Kidney epithelial cell (primary cell): ENCODE results near the gene CACNA1D. TPM values are rescaled to one million over a fixed set of nuclear protein-coding genes. Genes with fewer than 3 reads are reported as not detected.

Experiments
- DNase-seq: peaks from one replicate; pipeline ENCODE4 v3.0.0-alpha.2; 2010; ENCODE audit warnings: low read depth
- H3K27me3 ChIP-seq: 2 replicates; pipeline ENCODE4 v1.6.0; 2011; ENCODE audit warnings: low read length; ENCODE audit not compliant: control insufficient read depth, insufficient read depth
- H3K36me3 ChIP-seq: 2 replicates; pipeline ENCODE4 v1.5.1; 2011; ENCODE audit warnings: low read length; ENCODE audit not compliant: control insufficient read depth, insufficient read depth
- H3K4me3 ChIP-seq: 2 replicates; pipeline ENCODE4 v1.5.1; 2011; ENCODE audit warnings: low read depth, mild to moderate bottlenecking, control low read depth, low read length
- CTCF ChIP-seq: IDR thresholded peaks from 2 replicates; pipeline ENCODE4 v1.5.1; 2011; ENCODE audit warnings: mild to moderate bottlenecking, moderate library complexity, low read length, control low read depth, inconsistent platforms; ENCODE audit not compliant: insufficient read depth, poor library complexity, severe bottlenecking
- total RNA-seq: library from RNA; depleted of rRNA; stranded (reverse); fragments of >200 nt; gene quantifications from 2 replicates; pipeline ENCODE4 v1.2.3, GENCODE V29; 2015

Gene CACNA1D
- total RNA-seq, 1 donor from 2014 or later = 0.21 TPM

- no peak overlapping the region for H3K4me3 ChIP-seq
- no peak for DNase-seq
- peaks cover 2% of the 10 kb centered on the region for H3K27me3 ChIP-seq
- no peak for TF ChIP-seq CTCF
- no peaks in the 10 kb centered on the region for H3K36me3 ChIP-seq
Measured at GRCh38 chr3:53780171-53780570, 285.8 kb downstream of the CACNA1D start.

DNA sequence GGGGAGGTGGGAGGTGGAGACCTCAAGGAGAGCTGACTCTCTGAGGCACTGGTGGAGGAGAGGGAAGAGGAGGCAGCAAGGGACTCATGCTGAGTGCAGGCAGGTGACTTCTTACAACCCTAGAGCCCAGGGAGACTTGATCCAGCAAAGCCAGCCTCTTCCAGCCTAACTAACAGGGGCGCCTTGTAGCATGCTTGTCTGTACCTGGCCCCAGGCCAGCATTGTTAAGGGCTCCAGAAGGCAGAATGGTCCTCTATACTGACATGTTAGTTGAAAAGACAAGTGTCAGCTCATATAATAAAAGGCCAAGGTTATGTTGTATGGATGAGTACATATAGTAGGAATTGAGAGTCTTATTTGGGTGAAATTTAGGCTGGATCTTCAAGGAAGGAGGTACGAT is 286.4 kb downstream of the CACNA1D start:
- Histone ChIP-seq H3K36me3 (no peaks in the 10 kb centered on the region), H3K4me3 (no peak overlapping the region), H3K27me3 (peaks cover 5% of the 10 kb centered on the region)
- TF ChIP-seq CTCF = no peak
- DNase-seq = no peak

DNA sequence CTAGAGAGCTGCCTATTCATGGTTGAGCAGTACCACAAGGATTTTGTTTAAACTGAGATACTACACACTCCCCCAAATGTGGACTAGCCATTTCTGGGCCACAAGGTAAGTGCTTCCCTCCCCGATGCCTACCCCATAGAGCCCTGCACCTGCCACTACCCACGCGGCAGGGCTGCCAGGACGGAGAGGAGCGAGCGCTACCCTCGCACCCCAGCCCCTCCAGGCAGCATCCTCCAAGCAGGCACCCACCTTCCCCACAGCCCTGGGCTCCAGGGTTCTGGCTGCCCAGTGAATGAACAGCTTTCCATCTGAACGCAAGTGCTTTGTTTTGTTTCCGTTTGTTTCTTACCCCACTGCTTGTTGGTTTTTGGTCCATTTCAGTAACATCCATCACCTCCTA is 292.6 kb downstream of the CACNA1D start:
- DNase-seq = no peak
- no peak overlapping the region for H3K4me3 ChIP-seq
- no peaks in the 10 kb centered on the region for H3K36me3 ChIP-seq
- no peak for TF ChIP-seq CTCF
- H3K27me3 ChIP-seq = peaks cover 8% of the 10 kb centered on the region

- DNase-seq = no peak
Measured at GRCh38 chr3:53788038-53788437, 293.6 kb downstream of the CACNA1D start.

GRCh38 chr3:53789459-53789858 is 295.0 kb downstream of the CACNA1D start:
- H3K27me3 ChIP-seq = peaks cover 5% of the 10 kb centered on the region

More at GRCh38 chr3:53788038-53788437, 293.6 kb downstream of the CACNA1D start:
- Histone ChIP-seq H3K36me3 (no peaks in the 10 kb centered on the region), H3K27me3 (peaks cover 5% of the 10 kb centered on the region), H3K4me3 (no peak overlapping the region)
- no peak for TF ChIP-seq CTCF

GRCh38 chr3:53790470-53790869 is 296.1 kb downstream of the CACNA1D start:
- Histone ChIP-seq H3K4me3 (no peak overlapping the region), H3K27me3 (peaks cover 5% of the 10 kb centered on the region), H3K36me3 (no peaks in the 10 kb centered on the region)
- no peak for TF ChIP-seq CTCF
- no peak for DNase-seq

More at GRCh38 chr3:53789459-53789858, 295.0 kb downstream of the CACNA1D start:
- no peak for TF ChIP-seq CTCF
- Histone ChIP-seq H3K36me3 (no peaks in the 10 kb centered on the region), H3K4me3 (no peak overlapping the region)
- DNase-seq = no peak
